HL-60 (cell line): ENCODE data around the gene TGM4.

Experiments used
- DNase-seq, 2 experiments: peaks; one replicate each; pipeline ENCODE4 v3.0.0-alpha.2; 2010 to 2020; ENCODE audit warnings: low read depth in 1 of 2, low spot score in 1 of 2
- H3K27ac ChIP-seq: fragments of 250-450 bp; sonication (Bioruptor Pico); replicated peaks from 2 replicates; pipeline ENCODE4 v1.5.1; 2020; ENCODE audit warnings: mild to moderate bottlenecking, moderate library complexity
- H3K27me3 ChIP-seq: fragments of 250-450 bp; sonication (Bioruptor Pico); 2 replicates; pipeline ENCODE4 v1.5.1; 2021; ENCODE audit warnings: mild to moderate bottlenecking, moderate library complexity; ENCODE audit not compliant: insufficient read depth, poor library complexity, severe bottlenecking
- H3K4me3 ChIP-seq: replicated peaks from 2 replicates; pipeline ENCODE4 v1.5.1; 2011; ENCODE audit warnings: mild to moderate bottlenecking, control low read depth, low read length; ENCODE audit not compliant: insufficient read depth
- GABPA ChIP-seq: IDR thresholded peaks from 2 replicates; pipeline ENCODE4 v1.6.1; 2012; ENCODE audit warnings: low read depth
- POLR2AphosphoS5 ChIP-seq: IDR thresholded peaks from 2 replicates; pipeline ENCODE4 v1.6.1; 2012; ENCODE audit warnings: low read depth
- SPI1 ChIP-seq: IDR thresholded peaks from 2 replicates; pipeline ENCODE4 v1.6.1; 2012; ENCODE audit warnings: low read depth, mild to moderate bottlenecking, borderline replicate concordance
- TF ChIP-seq, protein P1 (sequence below): IDR thresholded peaks from one replicate; pipeline ENCODE4 v1.5.1; 2011; ENCODE audit warnings: low read length, control low read depth, inconsistent platforms; ENCODE audit not compliant: insufficient read depth
- TF ChIP-seq, protein P2 (sequence below): IDR thresholded peaks from 2 replicates; pipeline ENCODE4 v1.6.1; 2012; ENCODE audit warnings: low read depth; ENCODE audit not compliant: insufficient replicate concordance

TGM4 gene

DNA sequence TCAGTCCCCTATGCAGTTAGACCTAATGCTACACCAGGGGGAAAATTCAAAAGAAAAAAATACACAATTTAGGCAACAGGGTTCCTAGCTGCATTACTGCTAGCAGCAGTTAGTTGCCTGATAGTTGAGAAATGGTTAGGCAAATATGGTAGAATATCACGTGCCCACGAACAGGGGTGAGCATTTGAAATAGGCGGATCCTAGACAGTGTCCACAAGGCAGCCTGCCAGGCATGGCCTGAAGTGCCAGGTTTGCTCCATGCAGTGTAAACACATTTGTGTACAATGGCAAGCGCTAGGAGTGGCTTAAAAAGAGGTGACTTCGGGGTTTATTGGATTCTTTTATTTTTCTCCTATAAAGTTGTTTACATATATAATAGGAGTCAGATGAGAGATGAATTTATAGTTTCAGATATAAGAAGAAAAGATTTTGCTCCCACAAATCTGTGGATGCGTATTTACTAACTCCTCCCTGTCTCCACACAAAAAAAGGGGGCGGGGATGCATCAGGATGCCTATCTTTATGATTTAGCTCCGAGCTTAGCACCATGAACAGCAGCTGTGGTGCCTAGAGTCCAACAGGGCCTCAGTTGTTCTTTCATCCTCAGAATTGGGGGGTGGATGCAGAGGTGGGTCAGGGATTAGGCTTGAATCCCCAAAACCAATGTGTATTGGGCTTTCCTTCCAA lies 3.9 kb upstream of the TGM4 start:
- no peak overlapping the region for H3K4me3 ChIP-seq
- H3K27me3 ChIP-seq = no peaks in the 10 kb centered on the region
- H3K27ac ChIP-seq = no peak overlapping the region
- TF ChIP-seq POLR2AphosphoS5 (no peak), SPI1 (no peak), GABPA (no peak)
- TF ChIP-seq, protein P1, sequence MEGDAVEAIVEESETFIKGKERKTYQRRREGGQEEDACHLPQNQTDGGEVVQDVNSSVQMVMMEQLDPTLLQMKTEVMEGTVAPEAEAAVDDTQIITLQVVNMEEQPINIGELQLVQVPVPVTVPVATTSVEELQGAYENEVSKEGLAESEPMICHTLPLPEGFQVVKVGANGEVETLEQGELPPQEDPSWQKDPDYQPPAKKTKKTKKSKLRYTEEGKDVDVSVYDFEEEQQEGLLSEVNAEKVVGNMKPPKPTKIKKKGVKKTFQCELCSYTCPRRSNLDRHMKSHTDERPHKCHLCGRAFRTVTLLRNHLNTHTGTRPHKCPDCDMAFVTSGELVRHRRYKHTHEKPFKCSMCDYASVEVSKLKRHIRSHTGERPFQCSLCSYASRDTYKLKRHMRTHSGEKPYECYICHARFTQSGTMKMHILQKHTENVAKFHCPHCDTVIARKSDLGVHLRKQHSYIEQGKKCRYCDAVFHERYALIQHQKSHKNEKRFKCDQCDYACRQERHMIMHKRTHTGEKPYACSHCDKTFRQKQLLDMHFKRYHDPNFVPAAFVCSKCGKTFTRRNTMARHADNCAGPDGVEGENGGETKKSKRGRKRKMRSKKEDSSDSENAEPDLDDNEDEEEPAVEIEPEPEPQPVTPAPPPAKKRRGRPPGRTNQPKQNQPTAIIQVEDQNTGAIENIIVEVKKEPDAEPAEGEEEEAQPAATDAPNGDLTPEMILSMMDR = no peak
- TF ChIP-seq, protein P2, sequence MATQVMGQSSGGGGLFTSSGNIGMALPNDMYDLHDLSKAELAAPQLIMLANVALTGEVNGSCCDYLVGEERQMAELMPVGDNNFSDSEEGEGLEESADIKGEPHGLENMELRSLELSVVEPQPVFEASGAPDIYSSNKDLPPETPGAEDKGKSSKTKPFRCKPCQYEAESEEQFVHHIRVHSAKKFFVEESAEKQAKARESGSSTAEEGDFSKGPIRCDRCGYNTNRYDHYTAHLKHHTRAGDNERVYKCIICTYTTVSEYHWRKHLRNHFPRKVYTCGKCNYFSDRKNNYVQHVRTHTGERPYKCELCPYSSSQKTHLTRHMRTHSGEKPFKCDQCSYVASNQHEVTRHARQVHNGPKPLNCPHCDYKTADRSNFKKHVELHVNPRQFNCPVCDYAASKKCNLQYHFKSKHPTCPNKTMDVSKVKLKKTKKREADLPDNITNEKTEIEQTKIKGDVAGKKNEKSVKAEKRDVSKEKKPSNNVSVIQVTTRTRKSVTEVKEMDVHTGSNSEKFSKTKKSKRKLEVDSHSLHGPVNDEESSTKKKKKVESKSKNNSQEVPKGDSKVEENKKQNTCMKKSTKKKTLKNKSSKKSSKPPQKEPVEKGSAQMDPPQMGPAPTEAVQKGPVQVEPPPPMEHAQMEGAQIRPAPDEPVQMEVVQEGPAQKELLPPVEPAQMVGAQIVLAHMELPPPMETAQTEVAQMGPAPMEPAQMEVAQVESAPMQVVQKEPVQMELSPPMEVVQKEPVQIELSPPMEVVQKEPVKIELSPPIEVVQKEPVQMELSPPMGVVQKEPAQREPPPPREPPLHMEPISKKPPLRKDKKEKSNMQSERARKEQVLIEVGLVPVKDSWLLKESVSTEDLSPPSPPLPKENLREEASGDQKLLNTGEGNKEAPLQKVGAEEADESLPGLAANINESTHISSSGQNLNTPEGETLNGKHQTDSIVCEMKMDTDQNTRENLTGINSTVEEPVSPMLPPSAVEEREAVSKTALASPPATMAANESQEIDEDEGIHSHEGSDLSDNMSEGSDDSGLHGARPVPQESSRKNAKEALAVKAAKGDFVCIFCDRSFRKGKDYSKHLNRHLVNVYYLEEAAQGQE = no peak
- no peak for DNase-seq

DNA sequence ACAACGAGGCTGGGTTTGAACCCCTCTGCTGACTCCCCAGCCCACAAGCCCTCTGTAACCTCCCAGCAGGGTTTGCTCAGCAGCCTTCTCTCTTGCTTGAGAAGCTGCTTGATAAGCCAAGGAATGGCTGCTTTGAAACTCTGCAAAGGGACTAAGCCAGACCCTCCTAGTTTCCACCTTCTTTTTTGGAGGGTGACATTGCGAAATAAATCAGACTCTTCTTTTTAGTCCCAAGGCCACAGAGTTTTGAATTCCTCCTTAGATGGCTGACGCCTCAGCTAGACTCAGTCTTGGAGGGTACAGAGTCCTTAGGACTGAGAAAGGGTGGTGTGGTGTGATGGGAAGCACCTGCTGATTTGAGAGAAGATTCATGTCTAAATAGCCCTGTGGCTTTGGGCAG lies 1.2 kb downstream of the TGM4 start:
- no peak for DNase-seq
- H3K27me3 ChIP-seq = no peaks in the 10 kb centered on the region
- TF ChIP-seq SPI1 = no peak
- TF ChIP-seq POLR2AphosphoS5 = no peak
- TF ChIP-seq GABPA = no peak
- H3K4me3 ChIP-seq = no peak overlapping the region
- H3K27ac ChIP-seq = no peak overlapping the region

DNA sequence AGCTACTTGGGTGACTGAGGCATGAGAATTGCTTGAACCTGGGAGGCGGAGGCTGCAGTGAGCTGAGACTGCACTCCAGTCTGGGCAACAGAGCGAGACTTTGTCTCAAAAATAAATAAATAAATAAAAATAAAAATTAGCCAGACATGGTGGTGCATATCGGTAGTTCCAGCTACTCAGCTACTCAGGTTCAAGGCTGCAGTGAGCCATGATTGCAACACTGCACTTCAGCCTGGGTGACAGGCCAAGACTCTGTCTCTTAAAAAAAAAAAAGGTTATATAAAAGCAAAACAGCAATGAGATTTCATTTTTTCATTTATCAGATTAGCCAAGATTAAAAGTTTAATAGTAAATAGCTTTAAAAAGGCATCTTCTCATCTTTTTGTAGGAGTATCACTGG lies 2.9 kb downstream of the TGM4 start:
- TF ChIP-seq, protein P1 = no peak
- TF ChIP-seq, protein P2 = no peak
- TF ChIP-seq POLR2AphosphoS5 = no peak
- TF ChIP-seq GABPA = no peak
- TF ChIP-seq SPI1 = no peak
- H3K27me3 ChIP-seq = no peaks in the 10 kb centered on the region

DNA sequence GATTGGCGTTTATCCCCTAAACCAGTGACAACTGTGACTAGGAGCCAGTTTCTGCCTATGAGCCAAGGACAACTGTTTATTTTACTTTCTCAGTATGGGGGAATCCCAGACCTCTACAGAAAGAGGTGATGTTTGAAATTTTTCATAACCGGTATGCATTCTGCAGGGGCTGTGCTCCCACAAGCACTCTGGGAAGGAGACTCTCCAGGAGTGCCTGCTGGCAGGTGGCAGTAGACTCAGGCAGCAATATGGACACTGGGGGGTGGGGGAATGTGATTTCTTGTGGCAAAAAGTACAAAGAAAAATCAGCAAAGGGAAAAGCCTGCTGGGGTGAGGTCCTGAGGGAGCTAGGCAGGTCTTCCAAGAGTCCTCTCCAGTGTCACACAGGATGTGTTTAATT lies 5.9 kb downstream of the TGM4 start:
- no peak overlapping the region for H3K27ac ChIP-seq
- TF ChIP-seq SPI1 (no peak), GABPA (no peak), POLR2AphosphoS5 (no peak)
- TF ChIP-seq, protein P1 = no peak
- TF ChIP-seq, protein P2 = no peak
- no peak overlapping the region for H3K4me3 ChIP-seq
- no peaks in the 10 kb centered on the region for H3K27me3 ChIP-seq
- DNase-seq = no peak

More for the DNA sequence above, 2.9 kb downstream of the TGM4 start:
- DNase-seq = no peak
- no peak overlapping the region for H3K27ac ChIP-seq
- H3K4me3 ChIP-seq = no peak overlapping the region
